GM12891 (cell line): ENCODE results near the gene ABCB4.

Source experiments
- PAX5 ChIP-seq: IDR thresholded peaks from 2 replicates; pipeline ENCODE4 v1.6.1; 2011; ENCODE audit warnings: low read length, moderate library complexity, mild to moderate bottlenecking; ENCODE audit not compliant: insufficient read depth, severe bottlenecking
- POLR2A ChIP-seq: IDR thresholded peaks from 2 replicates; pipeline ENCODE4 v1.6.1; 2011; ENCODE audit warnings: low read depth, low read length, control low read depth
- POLR2AphosphoS5 ChIP-seq: IDR thresholded peaks from 2 replicates; pipeline ENCODE4 v1.6.1; 2011; ENCODE audit warnings: low read depth, low read length, control low read depth
- POU2F2 ChIP-seq: IDR thresholded peaks from 2 replicates; pipeline ENCODE4 v1.6.1; 2011; ENCODE audit warnings: low read depth, mild to moderate bottlenecking, control low read depth, low read length, moderate library complexity
- SPI1 ChIP-seq: IDR thresholded peaks from 2 replicates; pipeline ENCODE4 v1.6.1; 2011; ENCODE audit warnings: low read depth, low read length, control low read depth
- TAF1 ChIP-seq: IDR thresholded peaks from 2 replicates; pipeline ENCODE4 v1.6.1; 2011; ENCODE audit warnings: low read depth, low read length, control low read depth

GRCh38 chr7:87448388-87448787 lies 27.1 kb downstream of the ABCB4 start:
- TF ChIP-seq POLR2A: no peak
- TF ChIP-seq POLR2AphosphoS5: no peak
- TF ChIP-seq TAF1: no peak
- no peak for TF ChIP-seq POU2F2
- TF ChIP-seq SPI1: no peak
- no peak for TF ChIP-seq PAX5
